GM23338 (cell line): ENCODE measurements around the gene AGAP1. TPM values are rescaled to one million over a fixed set of nuclear protein-coding genes. Genes with fewer than 3 reads are reported as not detected.

Experiments
- ATAC-seq: fragments of 200-7000 bp; cut with Tn5 transposase; 3 replicates; pipeline ENCODE4 v1.9.1; 2020
- DNase-seq: peaks from one replicate; pipeline ENCODE4 v3.0.0-alpha.2; 2015; ENCODE audit warnings: low spot score
- H2AFZ ChIP-seq: fragments of 200-600 bp; sonication (generic); 2 replicates; pipeline ENCODE4 v1.8.0; 2016; ENCODE audit warnings: antibody characterized with exemption, mild to moderate bottlenecking, moderate library complexity
- H3F3A ChIP-seq: fragments of 200-600 bp; sonication (generic); replicated peaks from 2 replicates; pipeline ENCODE4 v1.8.0; 2017; ENCODE audit warnings: antibody characterized with exemption, mixed run types, low read depth
- H3K27ac ChIP-seq: fragments of 200-600 bp; sonication (generic); 2 replicates; pipeline ENCODE4 v1.6.1; 2016; ENCODE audit warnings: low read depth
- H3K27me3 ChIP-seq: fragments of 200-600 bp; sonication (generic); 2 replicates; pipeline ENCODE4 v1.8.0; 2016; ENCODE audit warnings: mild to moderate bottlenecking, mixed run types, moderate library complexity; ENCODE audit not compliant: insufficient read depth
- H3K36me3 ChIP-seq: fragments of 200-600 bp; sonication (generic); 2 replicates; pipeline ENCODE4 v1.8.0; 2016; ENCODE audit warnings: mild to moderate bottlenecking; ENCODE audit not compliant: insufficient read depth
- H3K4me1 ChIP-seq: fragments of 200-600 bp; sonication (generic); 2 replicates; pipeline ENCODE4 v1.8.0; 2016; ENCODE audit warnings: mild to moderate bottlenecking, moderate library complexity; ENCODE audit not compliant: insufficient read depth
- H3K4me2 ChIP-seq: fragments of 200-600 bp; sonication (generic); 2 replicates; pipeline ENCODE4 v1.7.1; 2017; ENCODE audit warnings: mixed run types
- H3K4me3 ChIP-seq: fragments of 200-600 bp; sonication (generic); 2 replicates; pipeline ENCODE4 v1.6.1; 2016; ENCODE audit warnings: mixed run types
- H3K79me2 ChIP-seq: fragments of 200-600 bp; sonication (generic); replicated peaks from 2 replicates; pipeline ENCODE4 v1.8.0; 2017; ENCODE audit warnings: mild to moderate bottlenecking; ENCODE audit not compliant: insufficient read depth
- H3K9me2 ChIP-seq: fragments of 200-600 bp; sonication (generic); 2 replicates; pipeline ENCODE4 v1.8.0; 2017; ENCODE audit not compliant: insufficient read depth
- H4K20me1 ChIP-seq: fragments of 200-600 bp; sonication (generic); replicated peaks from 2 replicates; pipeline ENCODE4 v1.8.0; 2017; ENCODE audit warnings: mild to moderate bottlenecking; ENCODE audit not compliant: insufficient read depth
- H3K27ac Mint-ChIP-seq: 2 replicates; pipeline ENCODE4 v1.8.0; 2020; ENCODE audit warnings: inconsistent platforms, mild to moderate bottlenecking, moderate library complexity, mixed read lengths
- H3K27me3 Mint-ChIP-seq: 3 replicates; pipeline ENCODE4 v1.8.0; 2022; ENCODE audit warnings: low read depth, mild to moderate bottlenecking, moderate library complexity, mixed read lengths, inconsistent platforms; ENCODE audit not compliant: insufficient read depth, poor library complexity
- H3K36me3 Mint-ChIP-seq: 3 replicates; pipeline ENCODE4 v1.8.0; 2021; ENCODE audit warnings: low read depth, mild to moderate bottlenecking, inconsistent platforms, moderate library complexity, mixed read lengths
- H3K4me1 Mint-ChIP-seq: 3 replicates; pipeline ENCODE4 v1.8.0; 2020; ENCODE audit warnings: mild to moderate bottlenecking, inconsistent platforms, mixed read lengths
- H3K4me3 Mint-ChIP-seq: 3 replicates; pipeline ENCODE4 v1.8.0; 2021; ENCODE audit warnings: moderate library complexity, mild to moderate bottlenecking, inconsistent platforms, mixed read lengths
- H3K9me3 Mint-ChIP-seq: 3 replicates; pipeline ENCODE4 v1.8.0; 2020; ENCODE audit warnings: moderate library complexity, mild to moderate bottlenecking, inconsistent platforms, mixed read lengths
- EZH2 ChIP-seq: fragments of 200-600 bp; sonication (generic); IDR thresholded peaks from one replicate; pipeline ENCODE4 v1.8.0; 2017; ENCODE audit warnings: antibody characterized with exemption, mild to moderate bottlenecking, low read depth; ENCODE audit not compliant: unreplicated experiment
- EZH2phosphoT487 ChIP-seq: fragments of 200-600 bp; sonication (generic); IDR thresholded peaks from one replicate; pipeline ENCODE4 v1.8.1; 2018; ENCODE audit warnings: antibody characterized with exemption; ENCODE audit not compliant: unreplicated experiment
- POLR2AphosphoS5 ChIP-seq: IDR thresholded peaks from 2 replicates; pipeline ENCODE4 v1.6.1; 2016; ENCODE audit warnings: antibody characterized with exemption, low read depth
- ZNF114 ChIP-seq: fragments of 250-450 bp; sonication (Bioruptor Pico); IDR thresholded peaks from 2 replicates; pipeline ENCODE4 v1.5.0; 2020; ENCODE audit warnings: mild to moderate bottlenecking, moderate library complexity
- polyA plus RNA-seq: library from polyadenylated mRNA; unstranded; fragments of >200 nt; fragmentation: Nextera tagmentation; extraction: Ambion mirVana; gene quantifications from 2 replicates; pipeline ENCODE4 v1.2.1, GENCODE V29; 2016
- total RNA-seq: library from RNA; depleted of rRNA; stranded (reverse); fragments of >200 nt; shearing (Covaris generic); gene quantifications from 2 replicates; pipeline ENCODE4 v1.2.3, GENCODE V29; 2014
- TF ChIP-seq, protein P1 (sequence below): IDR thresholded peaks from 2 replicates; pipeline ENCODE4 v1.6.1; 2016; ENCODE audit warnings: antibody characterized with exemption
- TF ChIP-seq, protein P2 (sequence below): fragments of 250-450 bp; sonication (Bioruptor Pico); IDR thresholded peaks from 2 replicates; pipeline ENCODE4 v1.5.0; 2020; ENCODE audit warnings: mild to moderate bottlenecking, moderate library complexity

The AGAP1 gene
- total and polyA plus RNA-seq, 2 experiments from 2014 or later: 13.3 to 27.9 TPM

DNA sequence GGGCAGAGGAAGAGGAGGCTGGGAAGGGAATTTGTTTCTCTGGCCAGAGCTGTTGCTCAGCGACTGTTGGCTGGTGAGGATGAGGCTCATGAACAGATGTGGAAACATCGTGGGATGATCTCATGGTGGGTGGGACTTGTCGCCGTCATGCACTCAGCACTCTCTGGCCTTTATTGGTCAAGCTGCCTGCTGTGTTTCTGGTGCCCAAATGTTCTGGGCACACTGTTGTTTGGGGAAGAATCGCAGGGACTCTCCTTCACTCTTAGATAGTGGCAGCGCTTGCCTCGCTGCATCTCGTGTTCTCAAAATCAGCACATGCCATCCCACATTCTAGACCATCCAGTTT is 145.6 kb downstream of the AGAP1 start:
- Histone ChIP-seq H3K27ac (no peak overlapping the region), H3K4me1 (peaks cover 56% of the 10 kb centered on the region), H3K36me3 (no peaks in the 10 kb centered on the region), H3K4me3 (no peak overlapping the region), H4K20me1 (peaks cover 4% of the 10 kb centered on the region; the same call in 1 of the 2 replicates), H3K9me2 (no peaks in the 10 kb centered on the region), H2AFZ (no peak overlapping the region), H3K79me2 (peaks cover 60% of the 10 kb centered on the region), H3K4me2 (no peak overlapping the region), H3F3A (no peaks in the 10 kb centered on the region), H3K27me3 (no peaks in the 10 kb centered on the region)
- no peak for DNase-seq
- TF ChIP-seq, protein P1, sequence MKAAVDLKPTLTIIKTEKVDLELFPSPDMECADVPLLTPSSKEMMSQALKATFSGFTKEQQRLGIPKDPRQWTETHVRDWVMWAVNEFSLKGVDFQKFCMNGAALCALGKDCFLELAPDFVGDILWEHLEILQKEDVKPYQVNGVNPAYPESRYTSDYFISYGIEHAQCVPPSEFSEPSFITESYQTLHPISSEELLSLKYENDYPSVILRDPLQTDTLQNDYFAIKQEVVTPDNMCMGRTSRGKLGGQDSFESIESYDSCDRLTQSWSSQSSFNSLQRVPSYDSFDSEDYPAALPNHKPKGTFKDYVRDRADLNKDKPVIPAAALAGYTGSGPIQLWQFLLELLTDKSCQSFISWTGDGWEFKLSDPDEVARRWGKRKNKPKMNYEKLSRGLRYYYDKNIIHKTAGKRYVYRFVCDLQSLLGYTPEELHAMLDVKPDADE: no peak
- TF ChIP-seq EZH2phosphoT487: no peak
- TF ChIP-seq, protein P2, sequence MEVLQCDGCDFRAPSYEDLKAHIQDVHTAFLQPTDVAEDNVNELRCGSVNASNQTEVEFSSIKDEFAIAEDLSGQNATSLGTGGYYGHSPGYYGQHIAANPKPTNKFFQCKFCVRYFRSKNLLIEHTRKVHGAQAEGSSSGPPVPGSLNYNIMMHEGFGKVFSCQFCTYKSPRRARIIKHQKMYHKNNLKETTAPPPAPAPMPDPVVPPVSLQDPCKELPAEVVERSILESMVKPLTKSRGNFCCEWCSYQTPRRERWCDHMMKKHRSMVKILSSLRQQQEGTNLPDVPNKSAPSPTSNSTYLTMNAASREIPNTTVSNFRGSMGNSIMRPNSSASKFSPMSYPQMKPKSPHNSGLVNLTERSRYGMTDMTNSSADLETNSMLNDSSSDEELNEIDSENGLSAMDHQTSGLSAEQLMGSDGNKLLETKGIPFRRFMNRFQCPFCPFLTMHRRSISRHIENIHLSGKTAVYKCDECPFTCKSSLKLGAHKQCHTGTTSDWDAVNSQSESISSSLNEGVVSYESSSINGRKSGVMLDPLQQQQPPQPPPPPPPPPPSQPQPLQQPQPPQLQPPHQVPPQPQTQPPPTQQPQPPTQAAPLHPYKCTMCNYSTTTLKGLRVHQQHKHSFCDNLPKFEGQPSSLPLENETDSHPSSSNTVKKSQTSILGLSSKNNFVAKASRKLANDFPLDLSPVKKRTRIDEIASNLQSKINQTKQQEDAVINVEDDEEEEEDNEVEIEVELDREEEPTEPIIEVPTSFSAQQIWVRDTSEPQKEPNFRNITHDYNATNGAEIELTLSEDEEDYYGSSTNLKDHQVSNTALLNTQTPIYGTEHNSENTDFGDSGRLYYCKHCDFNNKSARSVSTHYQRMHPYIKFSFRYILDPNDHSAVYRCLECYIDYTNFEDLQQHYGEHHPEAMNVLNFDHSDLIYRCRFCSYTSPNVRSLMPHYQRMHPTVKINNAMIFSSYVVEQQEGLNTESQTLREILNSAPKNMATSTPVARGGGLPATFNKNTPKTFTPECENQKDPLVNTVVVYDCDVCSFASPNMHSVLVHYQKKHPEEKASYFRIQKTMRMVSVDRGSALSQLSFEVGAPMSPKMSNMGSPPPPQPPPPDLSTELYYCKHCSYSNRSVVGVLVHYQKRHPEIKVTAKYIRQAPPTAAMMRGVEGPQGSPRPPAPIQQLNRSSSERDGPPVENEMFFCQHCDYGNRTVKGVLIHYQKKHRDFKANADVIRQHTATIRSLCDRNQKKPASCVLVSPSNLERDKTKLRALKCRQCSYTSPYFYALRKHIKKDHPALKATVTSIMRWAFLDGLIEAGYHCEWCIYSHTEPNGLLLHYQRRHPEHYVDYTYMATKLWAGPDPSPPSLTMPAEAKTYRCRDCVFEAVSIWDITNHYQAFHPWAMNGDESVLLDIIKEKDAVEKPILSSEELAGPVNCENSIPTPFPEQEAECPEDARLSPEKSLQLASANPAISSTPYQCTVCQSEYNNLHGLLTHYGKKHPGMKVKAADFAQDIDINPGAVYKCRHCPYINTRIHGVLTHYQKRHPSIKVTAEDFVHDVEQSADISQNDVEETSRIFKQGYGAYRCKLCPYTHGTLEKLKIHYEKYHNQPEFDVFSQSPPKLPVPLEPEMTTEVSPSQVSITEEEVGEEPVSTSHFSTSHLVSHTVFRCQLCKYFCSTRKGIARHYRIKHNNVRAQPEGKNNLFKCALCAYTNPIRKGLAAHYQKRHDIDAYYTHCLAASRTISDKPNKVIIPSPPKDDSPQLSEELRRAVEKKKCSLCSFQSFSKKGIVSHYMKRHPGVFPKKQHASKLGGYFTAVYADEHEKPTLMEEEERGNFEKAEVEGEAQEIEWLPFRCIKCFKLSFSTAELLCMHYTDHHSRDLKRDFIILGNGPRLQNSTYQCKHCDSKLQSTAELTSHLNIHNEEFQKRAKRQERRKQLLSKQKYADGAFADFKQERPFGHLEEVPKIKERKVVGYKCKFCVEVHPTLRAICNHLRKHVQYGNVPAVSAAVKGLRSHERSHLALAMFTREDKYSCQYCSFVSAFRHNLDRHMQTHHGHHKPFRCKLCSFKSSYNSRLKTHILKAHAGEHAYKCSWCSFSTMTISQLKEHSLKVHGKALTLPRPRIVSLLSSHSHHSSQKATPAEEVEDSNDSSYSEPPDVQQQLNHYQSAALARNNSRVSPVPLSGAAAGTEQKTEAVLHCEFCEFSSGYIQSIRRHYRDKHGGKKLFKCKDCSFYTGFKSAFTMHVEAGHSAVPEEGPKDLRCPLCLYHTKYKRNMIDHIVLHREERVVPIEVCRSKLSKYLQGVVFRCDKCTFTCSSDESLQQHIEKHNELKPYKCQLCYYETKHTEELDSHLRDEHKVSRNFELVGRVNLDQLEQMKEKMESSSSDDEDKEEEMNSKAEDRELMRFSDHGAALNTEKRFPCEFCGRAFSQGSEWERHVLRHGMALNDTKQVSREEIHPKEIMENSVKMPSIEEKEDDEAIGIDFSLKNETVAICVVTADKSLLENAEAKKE: no peak
- no peak for TF ChIP-seq POLR2AphosphoS5
- TF ChIP-seq EZH2: no peak
- TF ChIP-seq ZNF114 (CRISPR knock-in tag): no peak
- H3K4me1 Mint-ChIP-seq: peaks cover 71% of the 10 kb centered on the region
- peaks cover 12% of the 10 kb centered on the region for H3K27me3 Mint-ChIP-seq
- no peak for ATAC-seq
- no peak overlapping the region for H3K27ac Mint-ChIP-seq
- H3K9me3 Mint-ChIP-seq: no peaks in the 10 kb centered on the region
- H3K4me3 Mint-ChIP-seq: no peak overlapping the region
- no peaks in the 10 kb centered on the region for H3K36me3 Mint-ChIP-seq
